Measurements from ENCODE around the gene HYAL4. TPM values are rescaled to one million over a fixed set of nuclear protein-coding genes. Genes with fewer than 3 reads are reported as not detected.
"Not testable (repeated sequence)": the region's sequence is repeated elsewhere in the genome, so short reads cannot be mapped to it uniquely, and the experiment has no call there.

Gene HYAL4
- total RNA-seq, 2 experiments from 2014 or later: not detected

GRCh38 chr7:123849855-123850254 lies 4.9 kb downstream of the HYAL4 start:
- Mint-ChIP-seq H3K27me3 (ENCODE audit: low read depth) (peaks cover 24% of the 10 kb centered on the region), H3K9me3 (peaks cover 2% of the 10 kb centered on the region), H3K4me1 (ENCODE audit: low read depth) (no peaks in the 10 kb centered on the region), H3K27ac (no peak overlapping the region), H3K4me3 (no peak overlapping the region), H3K36me3 (ENCODE audit: low read depth) (no peaks in the 10 kb centered on the region)
- DNase-seq: no peak
- CTCF ChIA-PET: no interaction called here
- intact Hi-C loops (cut with micrococcal nuclease): no loop called here

GRCh38 chr7:123851404-123851803 lies 6.4 kb downstream of the HYAL4 start:
- H3K4me1 Mint-ChIP-seq (ENCODE audit: low read depth); DNase-seq; intact Hi-C loops (cut with micrococcal nuclease); H3K9me3 Mint-ChIP-seq; H3K4me3 Mint-ChIP-seq; H3K27ac Mint-ChIP-seq; H3K36me3 Mint-ChIP-seq (ENCODE audit: low read depth): not testable (repeated sequence)
- CTCF ChIA-PET: interaction anchor here (0.6 kb wide), 1 partner anchor 51 kb away, joined by 3 read pairs; no protein-coding TSS in a partner anchor
- H3K27me3 Mint-ChIP-seq (ENCODE audit: low read depth): peaks cover 18% of the 10 kb centered on the region

DNA sequence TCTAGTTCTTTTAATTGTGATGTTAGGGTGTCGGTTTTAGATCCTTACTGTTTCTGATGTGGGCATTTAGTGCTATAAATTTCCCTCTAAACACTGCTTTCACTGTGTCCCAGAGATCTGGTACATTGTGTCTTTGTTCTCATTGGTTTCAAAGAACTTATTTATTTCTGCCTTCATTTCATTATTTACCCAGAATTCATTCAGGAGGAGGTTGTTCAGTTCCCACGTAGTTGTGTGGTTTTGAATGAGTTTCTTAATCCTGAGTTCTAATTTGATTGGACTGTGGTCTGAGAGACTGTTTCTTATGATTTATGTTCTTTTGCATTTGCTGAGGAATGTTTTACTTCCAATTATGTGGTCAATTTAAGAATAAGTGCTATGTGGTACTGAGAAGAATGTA lies 9.3 kb downstream of the HYAL4 start:
- intact Hi-C loops (cut with micrococcal nuclease); H3K4me1 Mint-ChIP-seq (ENCODE audit: low read depth); H3K4me3 Mint-ChIP-seq; H3K27ac Mint-ChIP-seq; H3K9me3 Mint-ChIP-seq; H3K36me3 Mint-ChIP-seq (ENCODE audit: low read depth); DNase-seq: not testable (repeated sequence)
- peaks cover 25% of the 10 kb centered on the region for H3K27me3 Mint-ChIP-seq (ENCODE audit: low read depth)
- CTCF ChIA-PET: interaction anchor here (1.1 to 1.6 kb wide), 4 partner anchors 10 to 56 kb away, joined by 3 to 7 read pairs (median 4); no protein-coding TSS in a partner anchor

DNA sequence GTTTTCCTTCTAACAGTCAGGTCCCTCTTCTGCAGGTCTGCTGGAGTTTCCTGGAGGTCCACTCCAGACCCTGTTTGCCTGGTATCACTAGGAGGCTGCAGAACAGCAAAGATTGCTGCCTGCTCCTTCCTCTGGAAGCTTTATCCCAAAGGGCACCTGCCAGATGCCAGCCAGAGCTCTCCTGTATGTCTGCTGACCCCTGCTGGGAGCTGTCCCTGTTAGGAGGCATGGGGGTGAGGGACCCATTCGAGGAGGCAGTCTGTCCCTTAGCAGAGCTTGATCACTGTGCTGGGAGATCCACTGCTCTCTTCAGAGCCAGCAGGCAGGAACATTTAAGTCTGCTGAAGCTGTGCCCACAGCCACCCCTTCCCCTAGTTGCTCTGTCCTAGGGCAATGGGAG lies 11.5 kb downstream of the HYAL4 start:
- intact Hi-C loops (cut with micrococcal nuclease); H3K4me1 Mint-ChIP-seq (ENCODE audit: low read depth); H3K36me3 Mint-ChIP-seq (ENCODE audit: low read depth); DNase-seq; H3K27ac Mint-ChIP-seq; H3K9me3 Mint-ChIP-seq; H3K4me3 Mint-ChIP-seq; CTCF ChIA-PET: not testable (repeated sequence)
- peaks cover 29% of the 10 kb centered on the region for H3K27me3 Mint-ChIP-seq (ENCODE audit: low read depth)

DNA sequence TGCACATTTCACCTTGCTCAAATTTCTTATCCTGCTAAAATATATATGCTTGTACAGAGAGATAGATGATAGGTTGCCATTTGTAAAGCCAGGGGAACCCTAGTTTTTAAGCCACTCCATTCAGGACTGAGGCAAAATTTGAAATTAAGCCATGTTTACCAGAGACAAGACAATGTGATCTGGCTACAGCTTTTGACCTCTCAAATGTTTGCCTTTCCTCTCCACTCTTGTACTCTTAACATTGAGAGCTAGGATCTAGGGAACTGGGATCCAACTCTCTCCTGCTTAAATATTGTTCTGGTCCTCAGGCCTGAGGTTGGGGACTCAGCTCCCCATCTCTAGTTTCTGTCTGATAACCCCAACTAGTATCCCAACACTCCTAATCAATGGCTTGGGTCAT lies 15.9 kb downstream of the HYAL4 start:
- no peaks in the 10 kb centered on the region for H3K36me3 Mint-ChIP-seq (ENCODE audit: low read depth)
- H3K27me3 Mint-ChIP-seq (ENCODE audit: low read depth): peaks cover 10% of the 10 kb centered on the region
- H3K4me3 Mint-ChIP-seq: no peak overlapping the region
- no peak overlapping the region for H3K27ac Mint-ChIP-seq
- CTCF ChIA-PET: interaction anchor here (0.6 to 3.3 kb wide), 2 partner anchors 38 to 62 kb away, joined by 3 to 17 read pairs; no protein-coding TSS in a partner anchor
- DNase-seq: no peak
- H3K4me1 Mint-ChIP-seq (ENCODE audit: low read depth): no peaks in the 10 kb centered on the region
- peaks cover under 1% of the 10 kb centered on the region for H3K9me3 Mint-ChIP-seq
- intact Hi-C loops (cut with micrococcal nuclease): no loop called here

GRCh38 chr7:123862775-123863174 lies 17.8 kb downstream of the HYAL4 start:
- CTCF ChIA-PET: no interaction called here
- Mint-ChIP-seq H3K4me3 (no peak overlapping the region), H3K4me1 (ENCODE audit: low read depth) (no peaks in the 10 kb centered on the region), H3K9me3 (no peaks in the 10 kb centered on the region), H3K27me3 (ENCODE audit: low read depth) (peaks cover 8% of the 10 kb centered on the region), H3K36me3 (ENCODE audit: low read depth) (no peaks in the 10 kb centered on the region), H3K27ac (no peak overlapping the region)
- no peak for DNase-seq
- intact Hi-C loops (cut with micrococcal nuclease): no loop called here

- Mint-ChIP-seq H3K9me3 (no peaks in the 10 kb centered on the region), H3K4me3 (no peak overlapping the region), H3K36me3 (ENCODE audit: low read depth) (no peaks in the 10 kb centered on the region), H3K27me3 (ENCODE audit: low read depth) (peaks cover 3% of the 10 kb centered on the region), H3K4me1 (ENCODE audit: low read depth) (no peaks in the 10 kb centered on the region), H3K27ac (no peak overlapping the region)
- CTCF ChIA-PET: interaction anchor here (1.0 to 4.2 kb wide), 4 partner anchors 8 to 182 kb away, joined by 5 to 106 read pairs (median 10); no protein-coding TSS in a partner anchor
- intact Hi-C loops (cut with micrococcal nuclease): no loop called here
- no peak for DNase-seq
Measured at GRCh38 chr7:123863461-123863860, 18.5 kb downstream of the HYAL4 start.

GRCh38 chr7:123864012-123864411 lies 19.0 kb downstream of the HYAL4 start:
- no peaks in the 10 kb centered on the region for H3K9me3 Mint-ChIP-seq
- no peaks in the 10 kb centered on the region for H3K36me3 Mint-ChIP-seq (ENCODE audit: low read depth)
- intact Hi-C loops (cut with micrococcal nuclease): loop anchor here (2.0 kb wide), 2 partner anchors 229 to 283 kb away; no protein-coding TSS in a partner anchor
- CTCF ChIA-PET: interaction anchor here (1.0 to 4.2 kb wide), 6 partner anchors 8 to 182 kb away, joined by 5 to 106 read pairs (median 10); no protein-coding TSS in a partner anchor
- H3K4me1 Mint-ChIP-seq (ENCODE audit: low read depth): no peaks in the 10 kb centered on the region
- no peak overlapping the region for H3K27ac Mint-ChIP-seq
- H3K27me3 Mint-ChIP-seq (ENCODE audit: low read depth): peaks cover 3% of the 10 kb centered on the region
- no peak overlapping the region for H3K4me3 Mint-ChIP-seq
- DNase-seq: no peak

DNA sequence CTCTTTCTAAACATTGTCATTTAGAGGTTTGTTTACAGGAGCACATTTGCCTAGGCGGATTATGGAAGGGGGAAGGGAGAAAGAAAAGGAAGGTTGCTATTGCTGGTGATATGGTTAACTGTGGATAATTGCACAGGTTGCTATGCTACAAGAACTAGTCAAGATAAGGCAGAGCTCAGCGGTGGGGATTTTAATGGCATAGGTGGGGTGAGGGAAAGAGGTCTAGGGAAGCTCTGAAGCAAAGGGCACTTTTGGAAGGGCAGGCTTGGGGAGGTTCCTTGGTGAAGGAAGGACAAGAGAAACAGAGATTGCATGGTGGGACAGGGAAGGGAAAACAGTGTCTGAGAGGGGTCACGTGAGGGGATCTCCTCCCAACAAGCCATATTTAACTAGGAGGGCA lies 19.5 kb downstream of the HYAL4 start:
- no peak overlapping the region for H3K4me3 Mint-ChIP-seq
- no peaks in the 10 kb centered on the region for H3K9me3 Mint-ChIP-seq
- H3K36me3 Mint-ChIP-seq (ENCODE audit: low read depth): no peaks in the 10 kb centered on the region
- CTCF ChIA-PET: interaction anchor here (0.9 to 4.2 kb wide), 13 partner anchors 8 to 183 kb away, joined by 3 to 106 read pairs (median 6); partner anchors contain the start of gene WASL
- H3K27me3 Mint-ChIP-seq (ENCODE audit: low read depth): peaks cover 6% of the 10 kb centered on the region
- H3K27ac Mint-ChIP-seq: no peak overlapping the region
- no peak for DNase-seq
- intact Hi-C loops (cut with micrococcal nuclease): loop anchor here (2.0 kb wide), 2 partner anchors 230 to 284 kb away; no protein-coding TSS in a partner anchor
- no peaks in the 10 kb centered on the region for H3K4me1 Mint-ChIP-seq (ENCODE audit: low read depth)

- intact Hi-C loops (cut with micrococcal nuclease): loop anchor here (1.0 to 5.0 kb wide), 7 partner anchors 41 to 371 kb away; no protein-coding TSS in a partner anchor
- H3K4me3 Mint-ChIP-seq: no peak overlapping the region
- no peaks in the 10 kb centered on the region for H3K4me1 Mint-ChIP-seq (ENCODE audit: low read depth)
- H3K27me3 Mint-ChIP-seq (ENCODE audit: low read depth): peaks cover 3% of the 10 kb centered on the region
- DNase-seq: no peak
- CTCF ChIA-PET: interaction anchor here (0.7 to 4.2 kb wide), 27 partner anchors 10 to 245 kb away, joined by 3 to 106 read pairs (median 4); partner anchors contain the start of gene WASL
- H3K36me3 Mint-ChIP-seq (ENCODE audit: low read depth): no peaks in the 10 kb centered on the region
- no peak overlapping the region for H3K27ac Mint-ChIP-seq
- no peaks in the 10 kb centered on the region for H3K9me3 Mint-ChIP-seq
Measured at GRCh38 chr7:123864966-123865365, 20.0 kb downstream of the HYAL4 start.

GRCh38 chr7:123865517-123866117 lies 20.6 kb downstream of the HYAL4 start:
- no peak overlapping the region for H3K27ac Mint-ChIP-seq
- no peaks in the 10 kb centered on the region for H3K9me3 Mint-ChIP-seq
- no peaks in the 10 kb centered on the region for H3K4me1 Mint-ChIP-seq (ENCODE audit: low read depth)
- no peak overlapping the region for H3K4me3 Mint-ChIP-seq
- no peaks in the 10 kb centered on the region for H3K36me3 Mint-ChIP-seq (ENCODE audit: low read depth)
- peak; percentile 66 for DNase-seq
- H3K27me3 Mint-ChIP-seq (ENCODE audit: low read depth): peaks cover 3% of the 10 kb centered on the region
- CTCF ChIA-PET: interaction anchor here (0.7 to 4.2 kb wide), 32 partner anchors 11 to 371 kb away, joined by 3 to 106 read pairs (median 4); partner anchors contain the start of gene WASL
- intact Hi-C loops (cut with micrococcal nuclease): loop anchor here (1.0 to 5.0 kb wide), 7 partner anchors 41 to 371 kb away; no protein-coding TSS in a partner anchor

DNA sequence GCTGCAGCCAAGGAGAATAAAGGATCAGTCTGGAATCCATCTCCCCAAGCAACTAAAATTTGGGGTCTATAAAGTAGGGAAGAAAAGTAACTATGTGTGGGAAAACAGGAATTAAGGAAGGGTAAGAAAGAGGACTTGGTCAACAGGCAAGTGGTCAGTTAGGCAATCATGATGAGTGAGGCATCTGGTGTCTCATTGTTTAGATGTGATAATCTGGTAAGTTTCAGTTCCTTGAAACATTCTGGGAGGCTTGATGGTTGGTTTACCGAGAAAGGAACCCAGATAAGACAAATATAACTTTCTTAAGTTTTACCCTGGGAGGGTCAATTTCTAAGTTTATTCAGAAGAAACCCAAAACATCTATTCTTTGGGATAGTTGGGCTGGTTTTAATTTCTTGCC lies 22.3 kb downstream of the HYAL4 start:
- intact Hi-C loops (cut with micrococcal nuclease): loop anchor here (5.0 kb wide), 1 partner anchor 165 kb away; no protein-coding TSS in a partner anchor
- Mint-ChIP-seq H3K27me3 (ENCODE audit: low read depth) (peaks cover 3% of the 10 kb centered on the region), H3K9me3 (no peaks in the 10 kb centered on the region)

More for the DNA sequence above, 22.3 kb downstream of the HYAL4 start:
- H3K4me1 Mint-ChIP-seq (ENCODE audit: low read depth): no peaks in the 10 kb centered on the region
- CTCF ChIA-PET: interaction anchor here (0.6 to 4.2 kb wide), 2 partner anchors 69 to 172 kb away, joined by 3 to 106 read pairs; no protein-coding TSS in a partner anchor
- no peaks in the 10 kb centered on the region for H3K36me3 Mint-ChIP-seq (ENCODE audit: low read depth)
- H3K27ac Mint-ChIP-seq: no peak overlapping the region
- no peak overlapping the region for H3K4me3 Mint-ChIP-seq
- DNase-seq: no peak

Measured in activated naive CD4-positive, alpha-beta T cell treated with anti-CD3 and anti-CD28 coated beads for 36 hours (primary cell).